Right renal pelvis (tissue), 4 donors: ENCODE measurements around the gene B3GALNT1. TPM values are rescaled to one million over a fixed set of nuclear protein-coding genes. Genes with fewer than 3 reads are reported as not detected.

ENCODE experiments used
- DNase-seq, 4 donors: peaks; one replicate each; pipeline ENCODE4 v3.0.0-alpha.2; 2013; ENCODE audit warnings: low read depth in 4 of 4, low spot score in 3 of 4, missing footprints in 1 of 4
- polyA plus RNA-seq, 4 donors: library from polyadenylated mRNA; unstranded; fragments of 120-200 nt; gene quantifications; one replicate each; pipeline ENCODE4 v1.2.1, GENCODE V29; 2013; ENCODE audit not compliant: insufficient read length in 4 of 4

B3GALNT1 gene, protein sequence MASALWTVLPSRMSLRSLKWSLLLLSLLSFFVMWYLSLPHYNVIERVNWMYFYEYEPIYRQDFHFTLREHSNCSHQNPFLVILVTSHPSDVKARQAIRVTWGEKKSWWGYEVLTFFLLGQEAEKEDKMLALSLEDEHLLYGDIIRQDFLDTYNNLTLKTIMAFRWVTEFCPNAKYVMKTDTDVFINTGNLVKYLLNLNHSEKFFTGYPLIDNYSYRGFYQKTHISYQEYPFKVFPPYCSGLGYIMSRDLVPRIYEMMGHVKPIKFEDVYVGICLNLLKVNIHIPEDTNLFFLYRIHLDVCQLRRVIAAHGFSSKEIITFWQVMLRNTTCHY
- 10 to 100 TPM; 42.9 to 57.1 (median 51.3) TPM for polyA plus RNA-seq

DNA sequence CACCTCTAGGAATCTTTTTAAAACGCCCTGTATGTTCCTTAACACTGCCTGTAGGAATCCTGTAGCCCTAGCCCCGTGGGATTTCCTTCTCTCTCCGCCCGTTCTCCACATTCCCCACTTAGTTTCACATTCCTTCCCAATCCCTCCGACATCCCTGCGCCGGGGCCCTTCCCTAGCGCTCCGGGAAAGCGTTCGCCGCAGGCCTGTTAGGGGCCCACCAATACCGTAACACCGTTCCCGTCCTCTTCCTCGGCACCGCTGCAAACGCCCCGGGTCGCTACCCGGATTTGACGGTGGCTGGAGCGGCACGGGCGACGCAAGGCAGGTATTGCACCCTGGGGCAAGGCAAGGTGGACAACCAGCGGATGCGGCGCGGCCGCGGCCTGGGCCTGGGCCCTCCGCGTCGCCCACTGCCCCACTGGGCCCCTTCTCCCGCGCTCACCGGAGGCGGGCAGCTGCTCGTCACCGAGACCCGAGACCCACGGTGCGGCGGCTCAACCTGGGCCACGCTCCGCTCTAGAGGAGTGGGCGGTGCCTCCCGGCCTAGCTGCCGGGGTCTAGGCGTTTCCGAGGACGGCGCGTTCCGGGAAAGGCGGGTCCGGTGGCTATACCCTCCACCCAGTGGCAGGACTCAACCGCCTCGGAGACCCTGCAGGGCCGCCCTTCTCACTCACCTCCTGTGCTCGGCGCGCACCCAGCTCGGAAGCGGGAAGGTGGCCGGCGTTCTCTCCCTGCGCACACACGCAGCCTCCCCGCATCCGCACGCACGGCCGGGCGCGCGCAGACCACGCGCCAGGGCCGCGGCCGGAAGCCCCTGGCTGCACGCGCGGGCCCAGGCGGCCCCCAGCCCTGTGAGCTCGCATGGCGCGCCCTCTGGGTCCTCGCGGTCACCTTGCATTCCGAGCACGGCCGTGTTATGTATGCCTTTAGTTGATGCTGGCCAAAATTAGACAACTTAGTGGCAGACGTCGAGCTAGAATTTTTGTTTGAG, at the start of gene B3GALNT1:
TSS of gene B3GALNT1 (minus strand) at position 789 of the 991 bp plus-strand sequence. CDS start 18,595 bp downstream, outside the sequence.
- peak; percentile 43 to 64 (median 48) for DNase-seq

DNA sequence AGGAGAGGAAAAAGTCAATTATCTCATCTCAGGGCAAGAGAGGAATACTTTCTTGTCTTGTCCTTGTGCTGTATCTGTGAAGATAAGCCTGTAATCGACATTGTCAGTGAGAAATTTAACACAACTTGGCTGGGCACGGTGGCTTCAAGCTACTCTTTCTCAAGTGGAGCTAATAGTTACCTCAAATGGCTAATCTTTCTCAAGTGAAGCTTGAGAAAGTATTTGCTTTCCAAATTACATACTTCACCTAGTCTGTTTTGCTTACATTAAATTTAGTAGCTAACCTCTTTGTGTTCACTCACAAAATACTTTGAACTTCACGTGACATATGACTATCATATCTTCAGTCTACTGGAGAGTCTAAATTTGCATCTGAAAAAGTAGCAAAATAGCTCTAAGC, 48.3 kb upstream of the B3GALNT1 start:
- DNase-seq, result no peak

DNA sequence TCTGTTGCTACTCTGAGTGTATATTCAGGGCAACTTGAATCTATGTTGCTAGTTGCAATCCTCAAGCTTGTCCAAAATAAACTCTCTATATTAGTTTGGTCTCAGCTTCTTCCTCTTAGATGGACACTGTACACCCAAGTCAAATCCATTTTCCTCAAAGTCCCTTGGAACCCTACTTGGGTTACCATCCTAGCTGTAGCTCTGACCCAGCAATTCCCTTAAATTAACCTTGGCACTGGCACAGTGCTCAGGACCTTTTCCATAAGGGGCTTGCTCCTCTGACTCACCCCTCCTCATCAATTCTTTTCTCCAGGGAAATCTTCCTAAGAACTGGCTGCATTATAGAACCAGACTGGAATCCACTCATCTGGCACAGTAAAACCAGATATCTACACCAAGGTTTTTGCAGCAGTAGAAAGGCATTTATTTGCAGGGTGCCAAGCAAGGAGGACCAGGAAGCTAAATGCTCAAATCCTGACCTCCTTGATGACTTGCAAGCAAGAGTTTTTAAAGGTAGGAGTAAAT, 44.9 kb upstream of the B3GALNT1 start:
- DNase-seq, result no peak

DNA sequence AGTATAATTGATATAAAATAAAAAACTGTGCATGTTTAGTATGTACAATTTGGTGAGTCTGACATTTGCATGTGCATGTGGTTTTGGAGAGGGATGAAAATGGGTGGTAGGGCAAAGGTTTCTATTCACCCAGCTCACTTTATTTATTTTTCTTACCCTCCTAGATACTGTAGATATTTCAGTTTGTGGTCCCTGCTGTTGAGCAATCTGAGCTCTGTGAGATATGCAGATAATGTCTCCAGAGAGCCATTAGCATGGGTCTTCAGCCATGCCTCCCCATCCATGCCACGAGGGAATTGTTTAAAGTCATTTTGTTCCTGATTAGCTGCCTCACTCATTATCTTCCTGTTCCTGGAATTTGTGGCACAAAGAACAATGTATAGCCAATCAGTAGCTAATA, 44.4 kb upstream of the B3GALNT1 start:
- no peak for DNase-seq

DNA sequence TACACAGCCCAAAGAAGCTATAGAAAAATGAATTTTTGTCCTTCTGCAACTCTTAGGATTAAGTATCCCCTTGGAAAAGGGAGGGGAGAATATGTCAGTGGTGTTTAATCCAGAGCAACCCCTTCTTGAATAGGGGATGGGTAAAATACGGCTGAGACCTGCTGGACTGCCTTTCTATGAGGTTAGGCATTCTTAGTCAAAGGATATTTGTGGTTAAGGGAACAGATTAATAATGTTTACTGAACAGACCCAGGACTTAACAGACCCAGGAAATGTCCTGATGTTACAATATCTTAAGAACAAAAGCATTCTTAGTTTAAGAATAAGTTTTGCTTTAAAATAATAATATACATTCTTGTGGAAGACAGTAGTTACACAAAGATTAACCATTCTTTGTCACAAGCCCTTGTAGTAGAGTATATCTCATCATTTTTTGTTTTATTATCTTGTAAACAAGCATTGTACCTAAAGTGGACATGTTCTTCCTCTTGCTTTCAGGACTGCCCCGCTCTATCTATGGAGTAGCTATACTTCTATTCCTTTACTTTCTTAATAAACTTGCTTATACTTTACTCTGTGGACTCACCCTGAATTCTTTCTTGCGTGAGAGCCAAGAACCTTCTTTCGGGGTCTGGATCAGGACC, 43.8 kb upstream of the B3GALNT1 start:
- no peak for DNase-seq

DNA sequence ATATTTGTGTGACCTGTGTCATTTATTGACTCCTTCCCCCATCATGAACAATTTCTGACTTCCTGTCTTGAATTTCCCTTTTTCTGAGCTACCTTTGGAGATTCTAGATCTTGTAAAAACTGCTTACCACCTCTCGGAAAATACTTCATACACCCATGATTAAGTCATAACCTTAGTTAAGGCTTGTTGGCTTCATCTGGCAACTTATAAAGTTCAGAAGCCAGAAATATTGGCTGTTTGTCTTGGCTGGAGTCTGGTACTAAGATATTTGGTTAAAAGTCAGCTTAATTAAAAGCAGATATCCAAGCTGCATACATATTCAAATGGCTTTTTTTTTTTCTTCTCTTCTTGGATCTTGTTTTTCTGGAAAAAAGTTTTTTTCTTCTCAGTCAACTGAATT, 37.3 kb upstream of the B3GALNT1 start:
- no peak for DNase-seq

DNA sequence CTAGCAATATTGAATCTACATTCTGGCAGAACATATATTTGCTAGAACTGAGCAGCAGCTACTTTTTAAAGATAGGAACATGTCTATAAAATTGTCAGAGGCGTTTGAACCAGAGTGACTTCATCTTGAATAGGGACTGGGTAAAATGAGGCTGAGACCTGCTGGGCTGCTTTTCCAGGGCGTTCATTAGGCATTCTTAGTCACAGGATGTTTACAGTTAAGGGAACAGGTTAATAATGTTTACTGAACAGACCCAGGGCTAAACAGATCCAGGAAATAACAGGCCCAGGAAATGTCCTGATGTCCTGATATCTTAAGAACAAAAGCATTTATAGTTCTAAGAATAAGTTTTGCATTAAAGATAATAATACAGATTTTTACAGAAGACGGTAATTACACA, 34.5 kb upstream of the B3GALNT1 start:
- DNase-seq, result no peak

DNA sequence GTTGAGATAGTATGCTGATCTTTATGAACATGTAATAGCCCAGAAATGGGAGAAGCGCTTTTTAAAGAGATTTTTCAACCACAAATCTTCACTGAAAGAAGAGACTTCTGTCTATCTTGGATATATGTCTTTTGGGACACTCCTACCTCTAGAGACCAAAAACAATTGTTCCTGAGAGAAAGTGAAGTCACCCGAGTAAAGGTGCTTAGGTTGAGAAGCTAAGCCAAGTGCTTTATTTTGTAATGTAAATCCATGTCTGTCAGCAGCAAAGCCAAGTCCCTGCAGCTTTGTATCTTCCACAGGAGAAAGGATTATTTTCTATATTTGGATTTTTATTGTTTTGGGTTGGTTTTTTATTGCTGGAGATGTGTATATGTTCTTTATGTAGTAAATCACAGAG, 32.1 kb upstream of the B3GALNT1 start:
- no peak for DNase-seq

DNA sequence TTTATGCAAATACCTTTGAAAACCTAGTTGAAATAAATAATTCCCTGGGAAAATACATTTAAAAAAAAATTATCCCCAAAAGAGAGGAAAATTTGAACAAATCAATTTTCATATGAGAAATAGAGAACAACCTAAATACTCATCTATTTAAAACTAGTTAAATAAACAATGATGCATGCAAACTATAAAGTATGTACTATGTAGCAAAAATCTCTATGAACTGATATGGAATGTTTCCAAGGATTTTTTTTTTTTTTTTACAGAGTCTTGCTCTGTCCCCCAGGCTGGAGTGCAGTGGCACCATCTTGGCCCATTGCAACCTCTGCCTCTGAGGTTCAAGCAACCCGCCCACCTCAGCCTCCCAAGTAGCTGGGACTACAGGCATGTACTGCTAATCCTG, 27.2 kb upstream of the B3GALNT1 start:
- no peak for DNase-seq

DNA sequence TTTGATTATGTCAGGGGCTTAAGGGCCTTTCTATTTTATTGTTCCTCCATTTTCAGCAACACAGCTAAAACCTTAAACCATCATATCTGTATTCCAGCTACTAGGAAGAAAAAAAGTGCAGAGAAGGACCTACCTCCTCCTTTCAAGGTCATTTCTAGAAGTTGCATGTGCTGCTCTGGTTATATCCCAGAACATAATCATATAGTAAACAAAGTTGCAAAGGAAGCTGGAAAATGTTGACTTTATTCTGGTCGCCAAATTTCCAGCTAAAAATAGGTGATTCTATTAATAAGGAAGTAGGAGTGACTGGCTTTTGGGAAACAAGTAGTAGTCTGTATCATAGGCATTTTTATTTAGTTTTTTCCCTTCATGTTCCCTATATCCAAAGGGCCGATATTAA, 21.3 kb upstream of the B3GALNT1 start:
- no peak for DNase-seq

DNA sequence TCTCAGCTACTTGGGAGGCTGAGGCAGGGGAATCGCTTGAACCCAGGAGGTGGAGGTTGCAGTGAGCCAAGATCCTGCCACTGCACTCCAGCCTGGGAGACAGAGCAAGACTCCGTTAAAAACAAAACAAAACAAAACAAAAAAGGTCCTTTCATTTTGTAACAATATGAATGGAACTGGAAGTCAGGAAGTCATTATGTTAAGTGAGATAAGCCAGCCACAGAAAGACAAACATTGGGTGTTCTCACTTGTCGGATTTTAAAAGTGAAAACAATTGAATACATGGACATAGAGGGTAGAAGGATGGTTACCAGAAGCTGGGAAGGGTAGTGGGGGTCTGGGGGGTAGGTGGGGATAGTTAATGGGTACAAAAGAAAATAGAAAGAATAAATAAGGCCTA, 12.5 kb upstream of the B3GALNT1 start:
- no peak for DNase-seq

DNA sequence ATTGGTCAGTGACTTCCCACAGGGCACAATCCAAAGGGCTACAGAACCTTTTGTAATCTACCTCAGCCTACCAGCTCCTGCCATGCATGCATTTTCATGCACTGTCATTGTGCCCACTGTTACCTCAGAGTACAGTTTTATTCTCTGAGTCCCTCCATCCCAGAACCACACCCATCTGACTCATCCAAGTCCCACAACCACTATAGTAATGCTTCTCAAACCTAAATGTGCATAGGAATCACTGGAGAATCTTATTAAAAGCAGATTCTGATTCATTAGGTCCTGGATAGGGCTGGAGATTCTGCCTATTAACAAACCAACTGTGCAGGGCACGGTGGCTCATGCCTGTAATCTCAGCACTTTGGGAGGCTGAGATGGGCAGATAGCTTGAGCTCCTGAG, 3.7 kb upstream of the B3GALNT1 start:
- no peak for DNase-seq

DNA sequence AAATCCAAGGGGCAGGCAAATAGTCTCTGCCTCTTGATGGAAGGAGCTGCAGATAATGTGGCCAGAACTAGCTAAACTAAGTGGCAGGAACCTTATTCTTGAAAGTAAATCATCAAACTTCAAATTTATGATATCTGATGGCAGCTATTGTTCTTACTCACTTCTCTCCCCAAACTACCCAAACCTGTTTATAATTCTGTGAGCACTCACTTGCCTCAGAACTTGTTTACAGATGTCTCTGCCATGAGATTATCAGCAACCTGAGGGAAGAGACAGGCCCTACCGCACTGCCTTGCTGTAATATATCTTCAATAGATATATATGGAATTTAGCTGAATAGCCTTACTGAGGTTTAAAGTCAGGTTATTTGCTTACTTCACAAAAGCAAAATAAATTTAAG, 2.2 kb upstream of the B3GALNT1 start:
- DNase-seq, result no peak

DNA sequence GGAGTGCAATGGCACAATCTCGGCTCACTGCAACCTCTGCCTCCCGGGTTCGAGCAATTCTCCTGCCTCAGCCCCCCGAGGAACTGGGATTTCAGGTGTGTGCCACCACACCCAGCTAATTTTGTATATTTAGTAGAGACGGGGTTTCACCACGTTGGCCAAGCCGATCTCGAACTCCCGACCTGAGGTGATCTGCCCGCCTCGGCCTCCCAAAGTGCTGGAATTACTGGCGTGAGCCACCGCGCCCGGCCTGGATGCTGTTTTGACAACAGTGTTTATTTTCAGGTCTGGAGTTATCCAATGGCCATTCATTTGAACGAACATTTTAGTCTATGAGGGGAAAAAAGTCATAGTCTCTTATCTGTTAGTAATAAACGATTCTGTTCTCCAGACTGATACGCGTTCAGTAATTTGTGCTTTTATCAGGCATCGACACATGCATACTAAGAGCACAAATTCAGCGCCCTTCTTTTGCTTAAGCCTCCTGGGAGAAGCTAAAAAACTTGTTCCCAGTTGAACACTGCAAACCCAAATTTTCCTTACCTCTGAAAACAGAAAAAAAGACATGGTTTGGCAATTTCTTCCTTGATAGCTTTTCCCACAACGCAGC, 1.3 kb downstream of the B3GALNT1 start:
- no peak for DNase-seq

DNA sequence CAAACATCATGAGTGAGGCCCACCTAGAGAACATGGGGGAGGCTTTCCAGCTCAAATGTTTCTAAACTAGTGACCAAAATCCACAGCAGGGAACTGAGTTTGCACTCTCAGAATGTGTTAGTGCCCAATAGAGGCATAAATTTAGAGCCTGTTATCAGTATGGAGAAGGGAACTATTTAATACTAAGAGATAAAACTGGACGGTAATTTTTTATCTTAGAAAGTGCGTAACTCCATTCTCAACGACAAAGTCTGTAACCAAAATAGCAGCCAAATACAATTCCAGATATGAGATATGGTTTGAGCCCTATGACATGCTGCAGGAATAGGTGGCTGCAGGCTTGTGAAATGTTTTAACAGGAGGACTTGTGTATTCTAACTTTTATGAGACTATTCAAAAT, 3.5 kb downstream of the B3GALNT1 start:
- no peak for DNase-seq

DNA sequence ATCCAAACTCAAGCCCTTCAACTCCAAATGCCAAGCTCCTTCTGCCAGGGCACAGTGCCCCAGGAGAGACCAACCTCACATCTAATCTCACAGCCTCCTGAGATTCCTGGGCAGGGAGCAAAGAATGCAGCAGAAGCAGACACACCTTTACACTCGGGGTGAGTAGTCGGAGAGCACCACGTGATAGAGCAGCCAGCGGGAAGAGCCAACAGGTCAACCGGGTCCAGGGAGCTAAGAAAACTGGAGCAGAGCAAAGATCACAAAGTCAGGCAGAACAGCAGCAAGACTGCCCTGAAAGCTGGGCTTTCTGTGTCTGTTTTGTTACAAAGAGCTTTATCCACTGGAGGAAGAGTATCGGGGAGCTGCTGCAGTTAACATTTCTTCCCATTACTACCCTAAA, 4.2 kb downstream of the B3GALNT1 start:
- DNase-seq, result no peak

DNA sequence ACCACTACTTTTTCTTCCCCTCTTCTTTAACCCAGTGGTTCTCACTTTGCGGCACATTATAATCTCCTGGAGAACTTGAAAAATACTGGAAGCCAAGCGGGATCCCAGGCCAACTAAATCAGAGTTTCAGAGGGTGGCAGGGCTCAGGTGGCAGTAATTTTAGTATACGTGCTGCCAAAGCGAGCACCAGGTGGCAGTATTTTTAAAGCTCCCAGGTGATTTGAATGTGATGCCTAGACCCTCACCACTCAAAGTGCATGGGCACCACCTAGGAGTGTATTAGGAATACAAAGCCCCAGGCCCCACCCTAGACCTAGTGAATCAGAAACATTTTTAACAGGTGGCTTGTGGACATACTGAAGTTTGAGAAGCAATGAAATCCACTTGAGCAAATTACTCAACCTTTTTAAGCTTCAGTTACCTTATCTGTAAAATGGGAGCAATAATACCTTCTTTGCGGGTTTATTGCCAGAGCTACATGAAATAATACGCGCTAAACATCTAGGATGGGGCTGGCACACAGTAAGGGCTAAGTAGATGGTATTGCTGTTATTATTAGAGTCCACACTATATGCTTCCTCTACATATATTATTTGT, 8.3 kb downstream of the B3GALNT1 start:
- no peak for DNase-seq

DNA sequence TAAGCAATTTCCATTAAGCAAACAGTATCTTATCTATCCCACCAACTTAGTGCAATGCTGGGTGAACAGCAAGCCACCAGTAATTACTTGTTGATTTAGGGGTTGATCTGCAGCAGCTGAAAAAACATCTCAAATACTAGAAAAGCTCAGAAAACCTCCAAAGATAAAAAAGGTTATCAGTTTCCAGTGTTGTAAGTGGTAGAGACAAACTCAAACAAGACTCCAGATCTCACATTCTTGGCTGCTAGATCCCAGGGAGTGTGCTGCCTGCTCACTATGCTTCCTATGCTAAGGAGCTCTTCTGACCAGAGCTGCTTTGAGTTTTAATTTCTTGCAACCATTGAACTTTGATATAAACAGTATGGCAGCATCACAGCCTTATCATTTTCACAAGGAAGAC, 11.3 kb downstream of the B3GALNT1 start:
- DNase-seq, result no peak

DNA sequence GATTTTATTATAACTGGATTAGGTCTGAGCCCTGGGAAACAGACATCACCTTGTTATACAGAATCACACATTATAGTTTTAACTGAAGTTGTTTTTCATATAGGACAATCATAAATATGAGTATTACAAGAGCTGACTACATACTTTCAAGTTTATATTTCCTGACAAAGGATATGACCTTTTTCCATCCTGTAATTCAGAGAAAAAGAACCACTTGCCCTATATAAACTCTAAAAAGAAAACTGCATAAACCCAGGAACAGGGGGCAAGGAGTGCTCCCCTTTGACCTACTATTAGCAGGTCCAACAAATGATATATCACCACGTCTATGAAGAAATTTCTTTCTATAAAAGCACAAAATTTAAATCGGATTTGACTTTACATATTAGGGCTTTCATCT, 20.9 kb downstream of the B3GALNT1 start:
- no peak for DNase-seq

DNA sequence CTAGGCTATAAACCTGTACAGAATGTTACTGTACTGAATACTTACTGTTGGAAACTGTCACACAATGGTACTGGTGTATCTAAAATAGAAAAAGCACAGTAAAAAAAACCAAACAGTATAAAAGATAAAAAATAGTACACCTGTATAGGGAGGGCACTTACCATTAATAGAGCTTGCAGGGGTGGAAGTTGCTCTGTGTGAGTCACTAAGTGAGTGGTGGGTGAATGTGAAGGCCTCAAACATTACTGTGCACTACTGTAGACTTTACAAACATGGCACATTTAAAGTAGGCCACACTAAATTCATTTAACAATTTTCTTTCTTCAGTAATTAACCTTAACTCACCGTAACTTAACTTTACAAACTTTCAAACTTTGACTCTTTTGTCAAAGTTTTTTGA, 22.0 kb downstream of the B3GALNT1 start:
- no peak for DNase-seq
